Stimulated activated CD8-positive, alpha-beta memory T cell treated with anti-CD3 and anti-CD28 coated beads, Interleukin-12 subunit alpha, Interleukin-12 subunit beta, amount 100 ng/mL, for 1 hour (primary cell): Measurements from ENCODE around the gene CRACDL.
"Not testable (repeated sequence)": the region's sequence is repeated elsewhere in the genome, so short reads cannot be mapped to it uniquely, and the experiment has no call there.

Experiments
- DNase-seq: peaks from one replicate; pipeline ENCODE4 v3.0.0-alpha.2; 2020; ENCODE audit warnings: low read depth

CRACDL gene

DNA sequence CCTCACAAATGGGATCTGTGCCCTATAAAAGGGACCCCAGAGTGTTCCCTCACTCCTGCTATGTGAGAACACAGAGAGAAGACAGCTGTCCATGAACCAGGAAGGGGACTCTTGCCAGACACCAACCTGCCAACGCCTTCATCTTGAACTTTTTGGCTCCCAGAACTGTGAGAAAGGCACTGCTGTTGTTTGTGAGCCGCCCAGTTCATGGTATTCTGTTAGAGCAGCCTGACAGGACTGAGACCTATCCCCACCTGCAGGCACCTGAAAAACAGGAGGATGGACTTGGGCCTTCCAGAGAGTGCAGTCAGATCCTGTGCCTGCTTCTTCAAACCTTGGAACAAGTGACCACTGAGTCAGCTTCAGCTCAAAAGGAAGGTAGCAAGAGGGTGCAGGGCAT, 51.4 kb downstream of the CRACDL start:
- no peak for DNase-seq

DNA sequence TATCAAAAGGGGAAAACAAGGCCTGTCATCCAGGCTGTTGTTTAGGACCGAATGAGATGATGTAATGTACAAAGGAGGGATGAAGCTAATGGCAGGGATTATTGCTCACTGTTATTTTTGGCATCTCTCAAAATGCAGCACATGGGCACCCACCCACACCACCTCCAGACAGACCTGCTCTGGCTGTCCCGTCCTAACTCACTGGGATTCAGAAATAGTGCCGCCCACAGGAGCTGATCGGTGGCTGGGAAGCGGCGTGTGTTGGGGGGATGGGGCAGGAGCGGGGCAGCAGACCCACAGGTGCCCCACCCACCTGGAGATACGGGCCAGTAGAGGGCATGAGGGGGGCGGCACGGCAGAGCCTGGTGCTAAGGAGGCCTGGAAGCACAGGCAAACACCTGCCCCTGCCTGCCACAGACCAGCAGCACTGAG, 52.2 kb downstream of the CRACDL start:
- DNase-seq = no peak

DNA sequence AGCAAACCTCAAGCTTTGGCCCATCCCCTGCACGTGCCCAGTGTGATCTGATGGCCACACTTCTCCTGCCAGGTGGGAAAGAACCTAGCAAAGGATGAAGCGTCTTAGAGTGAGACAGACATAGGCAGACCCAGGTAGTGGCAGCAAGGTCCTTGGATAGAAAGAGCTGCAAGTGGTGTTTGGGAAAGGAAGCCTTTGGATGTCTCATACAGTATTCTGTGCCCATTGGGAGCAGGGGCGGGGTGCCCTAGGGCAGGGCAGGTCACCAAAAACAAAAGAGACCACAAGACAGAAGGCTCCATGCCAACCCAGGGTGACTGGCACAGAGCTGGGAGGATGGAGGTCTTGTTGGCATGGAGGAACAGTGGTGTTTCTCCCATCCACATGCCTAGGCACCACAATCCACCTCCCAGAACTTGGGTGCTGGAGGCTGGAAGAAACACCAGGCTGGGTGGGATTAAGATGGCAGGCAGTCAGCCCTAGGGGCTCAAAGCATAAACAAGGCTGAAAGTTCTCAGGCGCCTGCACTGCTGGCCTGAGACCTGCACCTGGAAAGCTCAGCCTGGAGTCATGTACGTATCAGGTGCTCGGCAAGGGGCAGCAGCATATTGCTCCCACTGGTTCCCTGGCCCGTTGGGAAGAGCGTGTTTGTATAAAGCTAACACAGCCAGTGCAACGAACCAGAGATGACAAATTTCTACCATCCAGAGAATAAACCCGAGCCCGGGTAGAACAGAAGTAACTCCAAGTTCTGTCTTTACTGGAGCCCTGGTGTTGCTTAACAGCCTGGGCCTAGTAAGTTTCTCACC, 52.9 kb downstream of the CRACDL start:
- no peak for DNase-seq

DNA sequence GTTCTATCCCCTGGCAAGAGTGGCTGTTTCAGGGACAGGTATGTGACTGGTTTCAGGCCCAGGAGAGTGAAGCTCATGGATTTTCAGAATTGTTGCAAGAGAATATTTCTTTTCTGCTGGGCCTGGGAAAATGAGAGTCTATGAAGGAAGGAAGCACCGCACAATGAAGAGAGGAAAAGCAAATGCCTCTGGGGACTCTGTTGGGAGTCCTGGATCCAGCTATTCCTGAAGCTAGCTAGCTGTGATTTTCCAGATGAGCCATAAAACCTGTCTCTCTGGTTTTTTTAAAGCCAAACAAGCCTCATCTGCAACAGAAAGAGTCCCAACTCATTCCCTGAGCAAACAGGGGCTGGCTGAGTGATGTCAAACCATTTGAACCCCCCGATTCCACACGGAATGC, 53.7 kb downstream of the CRACDL start:
- DNase-seq = no peak

DNA sequence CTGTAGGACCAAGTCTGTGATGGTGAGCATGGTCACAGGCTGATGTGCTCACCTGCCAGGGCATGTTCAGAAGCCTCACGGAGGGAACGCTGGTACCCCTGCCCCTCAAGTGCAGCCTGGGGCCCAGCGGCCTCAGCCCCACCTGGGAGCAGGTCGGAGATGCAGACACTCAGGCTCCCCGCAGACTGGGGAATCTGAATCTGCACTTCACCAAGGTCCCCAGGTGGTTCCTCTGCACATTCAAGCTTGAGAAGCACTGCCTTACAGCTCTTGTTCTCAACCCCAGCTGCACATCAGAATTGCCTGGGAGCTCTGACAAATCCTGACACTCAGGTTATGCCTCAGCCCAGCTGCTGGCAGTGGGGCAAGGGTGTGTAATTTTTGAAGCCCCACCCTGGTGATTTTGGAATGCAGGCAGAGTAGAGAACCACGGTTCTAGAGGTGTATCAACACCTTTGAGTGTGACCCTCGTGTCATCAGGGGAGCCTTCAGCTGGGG, 54.8 kb downstream of the CRACDL start:
- no peak for DNase-seq

DNA sequence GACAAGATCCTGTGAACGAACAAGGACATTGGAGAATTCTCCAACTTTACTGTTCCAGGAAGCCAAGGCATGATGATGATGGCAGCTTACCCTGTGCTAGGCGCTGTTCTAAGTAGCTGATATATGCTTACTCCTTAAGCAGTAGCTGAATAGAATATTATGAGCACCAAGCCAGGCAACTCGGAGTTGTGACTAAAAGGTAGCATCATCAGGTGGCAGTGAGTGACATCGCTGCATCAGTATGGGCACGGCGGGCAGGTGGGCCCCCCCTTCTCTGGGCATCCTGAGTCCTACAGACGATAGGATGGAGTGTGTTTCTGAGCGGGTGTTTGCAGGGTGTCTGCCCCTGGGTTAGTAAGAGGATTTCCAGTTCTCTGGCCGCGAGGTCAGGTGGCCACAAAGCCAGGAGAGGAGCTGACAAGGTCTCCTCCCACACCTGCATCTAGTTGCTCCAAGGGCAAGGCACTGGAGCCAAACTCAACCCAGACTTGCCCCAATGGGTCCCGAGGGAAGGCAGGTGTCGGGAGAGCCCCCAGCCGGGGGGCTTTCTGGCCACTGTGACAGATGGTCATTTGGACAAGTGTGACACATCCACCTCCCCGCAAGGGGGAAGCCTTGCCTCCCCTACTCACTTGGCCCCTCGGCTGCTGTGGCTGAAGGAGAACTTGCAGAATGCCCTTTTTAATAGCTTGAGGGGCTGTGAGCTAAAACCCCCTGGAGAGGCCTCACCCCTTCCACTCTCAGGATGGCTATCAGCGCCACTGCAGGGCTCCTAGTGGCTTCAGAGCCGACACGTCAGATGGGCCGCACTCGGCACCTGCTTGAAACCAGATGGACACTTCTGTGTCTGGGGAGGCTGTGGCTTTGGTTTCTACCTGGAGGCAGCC, 55.5 kb downstream of the CRACDL start:
- no peak for DNase-seq

DNA sequence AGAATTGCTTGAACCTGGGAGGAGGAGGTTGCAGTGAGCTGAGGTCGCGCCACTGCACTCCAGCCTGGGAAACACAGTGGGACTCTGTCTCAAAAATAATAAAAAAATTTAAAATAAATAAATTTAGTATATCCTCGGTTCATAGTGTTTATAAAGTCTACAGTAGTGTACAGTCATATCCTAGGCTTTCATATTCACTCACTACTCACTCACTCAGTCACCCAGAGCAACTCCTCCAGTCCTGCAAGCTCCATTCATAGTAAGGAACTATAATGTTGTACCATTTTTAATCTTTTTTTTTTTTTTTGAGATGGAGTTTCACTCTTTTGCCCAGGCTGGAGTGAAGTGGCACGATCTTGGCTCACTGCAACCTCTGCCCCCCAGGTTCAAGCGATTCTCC, 58.4 kb downstream of the CRACDL start:
- not testable (repeated sequence) for DNase-seq

DNA sequence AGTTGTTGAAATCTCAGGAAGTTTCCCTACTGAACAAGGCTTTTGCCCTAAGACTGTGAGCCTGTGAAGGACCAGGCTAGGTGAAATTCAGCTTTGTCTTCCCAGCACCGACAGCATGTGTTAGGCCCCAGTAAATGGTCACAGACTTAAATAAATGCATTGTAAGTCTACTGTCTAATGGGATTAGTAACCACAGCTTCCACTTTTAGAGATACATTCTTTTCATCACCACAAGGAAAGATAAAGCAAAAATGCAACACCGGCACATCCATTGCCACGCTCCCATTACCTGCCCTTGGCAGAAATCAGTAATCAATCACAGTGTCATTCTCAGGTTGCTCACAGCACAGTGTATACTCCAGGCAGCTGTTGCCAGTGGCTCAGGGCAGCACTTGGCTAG, 59.3 kb downstream of the CRACDL start:
- DNase-seq = no peak

DNA sequence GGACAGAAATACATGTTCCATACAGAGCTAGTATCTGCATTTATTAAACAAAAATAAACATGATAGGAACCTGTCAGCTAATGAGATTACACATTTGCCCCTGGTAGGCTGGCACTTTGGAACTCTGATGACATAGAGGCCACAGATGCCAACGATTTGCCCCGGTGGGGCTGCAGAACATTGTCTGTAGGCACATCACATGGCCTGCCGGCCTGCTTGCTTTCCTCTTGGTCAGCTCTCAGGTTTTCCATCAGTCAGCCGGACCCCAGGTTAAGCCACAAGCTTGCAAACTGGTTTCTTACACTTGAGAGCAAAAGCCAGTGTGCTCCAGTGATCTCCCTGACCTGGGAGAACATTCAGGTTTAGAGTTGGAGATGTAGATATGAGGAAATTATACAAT, 60.3 kb downstream of the CRACDL start:
- no peak for DNase-seq

DNA sequence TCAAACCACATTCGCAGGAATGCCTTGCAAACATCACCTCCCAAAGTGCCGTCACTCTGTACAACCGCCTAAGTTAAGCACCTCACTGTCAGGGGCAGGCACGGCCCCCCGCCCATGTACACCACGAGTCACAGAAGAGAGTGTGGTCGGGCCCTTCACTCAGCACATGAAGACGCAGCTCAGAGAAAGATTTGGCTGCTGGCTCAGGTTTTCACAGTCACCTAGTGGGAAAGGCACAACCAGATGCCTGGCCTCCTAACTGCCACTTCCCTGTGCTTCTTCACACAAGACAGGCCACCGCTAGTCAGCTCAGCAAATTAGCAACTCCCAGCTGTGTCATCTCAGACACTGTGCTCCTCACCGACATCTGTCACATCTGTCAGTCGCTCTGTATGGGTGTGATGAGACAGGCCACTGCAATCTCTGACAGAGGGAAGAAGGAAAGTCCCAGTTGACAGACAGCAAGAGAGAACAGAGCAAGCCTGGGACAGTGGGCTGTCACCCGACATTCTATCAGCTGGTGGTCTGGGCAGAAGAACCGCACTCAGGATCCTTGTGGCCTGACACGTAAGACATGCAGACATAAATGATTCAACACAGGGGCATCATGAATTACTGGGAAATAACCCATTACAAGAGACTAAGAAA, 60.8 kb downstream of the CRACDL start:
- DNase-seq = no peak

DNA sequence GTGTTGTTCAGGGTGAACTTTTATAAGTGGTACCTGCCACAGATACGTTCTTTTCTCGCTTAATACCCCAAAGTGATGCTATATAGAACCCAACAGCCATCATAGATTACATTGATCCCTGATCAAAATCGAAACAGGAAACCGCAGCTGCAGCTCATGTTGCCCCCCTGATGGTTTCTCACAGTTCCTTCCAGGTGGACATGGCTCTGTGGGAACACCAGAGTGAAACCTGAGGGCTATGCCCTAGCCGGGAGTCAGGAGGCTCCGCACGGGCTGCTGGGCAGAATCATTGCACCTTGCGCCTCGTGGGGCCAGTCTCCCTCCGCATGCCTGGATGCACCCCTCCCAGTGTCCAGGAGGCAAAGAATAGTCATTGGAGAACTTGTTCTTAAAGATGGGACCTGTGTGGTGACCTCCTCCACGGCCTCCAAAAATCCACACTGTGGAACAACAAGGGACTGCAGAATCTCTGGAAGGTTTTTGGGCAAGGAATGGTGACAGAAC, 61.8 kb downstream of the CRACDL start:
- no peak for DNase-seq

DNA sequence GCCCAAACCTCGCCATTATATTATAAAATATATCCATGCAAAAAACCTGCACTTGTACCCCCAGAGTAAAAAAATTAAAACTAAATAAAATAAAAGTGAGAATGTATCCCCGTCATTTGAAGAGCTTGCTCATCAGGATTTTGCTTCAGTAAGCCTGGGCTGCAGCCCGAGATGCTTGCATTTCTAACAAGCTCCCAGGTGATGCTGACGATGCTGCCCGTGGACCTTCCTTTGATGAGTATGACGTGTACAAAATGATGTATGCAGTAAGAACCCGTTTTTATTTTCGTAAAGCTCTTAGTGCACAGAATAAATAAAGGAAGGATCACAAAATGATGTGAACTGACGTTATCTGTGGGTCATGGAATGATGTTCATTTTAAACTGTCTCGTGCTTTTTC, 63.5 kb downstream of the CRACDL start:
- DNase-seq = no peak

DNA sequence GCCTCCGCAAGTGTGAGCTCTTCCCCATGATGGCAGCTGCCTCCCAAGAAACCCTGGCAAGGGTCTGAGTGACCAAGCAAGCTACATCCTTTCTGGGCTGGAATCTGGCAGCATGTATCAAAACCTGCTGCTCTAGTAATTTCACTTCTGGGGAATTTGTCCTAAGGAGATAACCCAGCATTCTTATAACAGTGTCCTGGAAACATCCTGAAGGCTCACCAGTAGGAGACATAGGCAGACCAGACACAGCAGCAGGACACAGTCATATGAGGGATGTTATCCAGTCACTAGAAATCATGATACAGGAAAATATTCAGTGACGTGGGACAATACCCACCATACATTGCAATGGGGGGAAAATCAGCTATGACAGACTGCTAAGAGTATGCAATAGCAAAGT, 64.5 kb downstream of the CRACDL start:
- DNase-seq = no peak

DNA sequence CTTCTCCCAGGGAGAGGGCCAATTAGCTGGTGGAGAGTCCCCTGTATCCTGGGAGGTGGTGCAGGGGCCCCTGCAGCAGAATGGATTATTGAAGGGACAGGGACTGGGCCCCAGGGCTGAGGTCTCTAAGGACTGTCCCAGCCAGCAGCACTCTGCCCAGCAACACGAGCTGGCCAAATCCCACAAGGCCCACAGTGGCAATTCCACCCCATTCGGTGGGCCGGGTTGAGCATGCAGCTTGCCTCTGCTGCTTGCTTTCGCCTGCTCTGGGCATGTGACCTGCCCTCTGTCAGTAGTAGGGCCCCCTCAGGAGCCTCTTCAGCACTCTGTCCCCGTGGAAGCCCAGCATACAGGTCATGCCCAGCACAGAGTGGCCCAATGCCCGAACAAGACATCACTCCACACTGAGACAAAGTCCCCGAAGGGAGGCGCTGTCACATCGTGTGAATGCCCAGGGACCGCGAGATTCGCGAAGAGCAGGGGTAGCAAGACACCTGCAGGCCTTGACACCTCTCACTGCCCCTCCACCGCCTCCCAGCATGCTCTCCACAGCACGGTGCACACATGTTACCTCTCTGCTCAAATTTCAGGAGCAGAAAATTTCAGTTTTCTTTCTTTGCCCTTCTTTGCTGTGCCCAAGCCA, 65.4 kb downstream of the CRACDL start:
- no peak for DNase-seq

DNA sequence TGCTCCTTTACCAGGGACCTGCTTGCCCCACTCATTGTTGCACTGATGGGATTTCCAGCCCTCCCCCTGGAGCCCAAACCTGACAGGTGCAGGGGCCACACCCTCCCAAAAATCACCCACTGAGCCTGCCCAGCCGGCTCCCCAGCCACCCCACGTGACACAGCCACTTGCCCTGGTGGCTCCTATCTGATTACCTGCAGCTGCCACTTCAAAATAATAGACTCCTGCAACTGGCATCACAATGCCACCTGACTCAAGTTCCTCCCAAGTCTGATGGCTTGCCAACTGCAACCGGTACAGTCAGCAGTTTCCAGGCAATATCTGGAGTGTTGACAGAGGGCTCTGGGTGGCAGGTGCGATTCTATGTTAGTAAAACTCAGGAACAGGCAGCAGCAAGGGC, 66.2 kb downstream of the CRACDL start:
- no peak for DNase-seq

DNA sequence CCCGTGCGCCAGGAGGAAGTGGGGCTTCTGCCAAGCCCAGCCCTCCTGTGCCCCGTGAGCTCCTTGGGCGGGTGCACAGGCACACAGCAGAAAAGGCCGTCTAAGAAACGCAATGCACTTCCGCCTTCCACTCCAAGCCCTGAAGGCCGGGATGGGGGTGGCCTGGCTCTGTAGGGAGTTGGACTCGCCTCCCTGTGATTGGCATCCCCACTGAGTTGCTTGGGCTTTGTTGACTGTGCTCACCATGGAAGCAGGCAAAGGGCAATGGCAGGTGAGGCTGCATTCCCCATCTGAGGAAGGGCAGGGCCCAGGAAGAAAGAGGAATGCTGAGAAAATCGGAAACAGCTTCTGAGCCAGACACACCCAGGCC, 66.8 kb downstream of the CRACDL start:
- DNase-seq = no peak

DNA sequence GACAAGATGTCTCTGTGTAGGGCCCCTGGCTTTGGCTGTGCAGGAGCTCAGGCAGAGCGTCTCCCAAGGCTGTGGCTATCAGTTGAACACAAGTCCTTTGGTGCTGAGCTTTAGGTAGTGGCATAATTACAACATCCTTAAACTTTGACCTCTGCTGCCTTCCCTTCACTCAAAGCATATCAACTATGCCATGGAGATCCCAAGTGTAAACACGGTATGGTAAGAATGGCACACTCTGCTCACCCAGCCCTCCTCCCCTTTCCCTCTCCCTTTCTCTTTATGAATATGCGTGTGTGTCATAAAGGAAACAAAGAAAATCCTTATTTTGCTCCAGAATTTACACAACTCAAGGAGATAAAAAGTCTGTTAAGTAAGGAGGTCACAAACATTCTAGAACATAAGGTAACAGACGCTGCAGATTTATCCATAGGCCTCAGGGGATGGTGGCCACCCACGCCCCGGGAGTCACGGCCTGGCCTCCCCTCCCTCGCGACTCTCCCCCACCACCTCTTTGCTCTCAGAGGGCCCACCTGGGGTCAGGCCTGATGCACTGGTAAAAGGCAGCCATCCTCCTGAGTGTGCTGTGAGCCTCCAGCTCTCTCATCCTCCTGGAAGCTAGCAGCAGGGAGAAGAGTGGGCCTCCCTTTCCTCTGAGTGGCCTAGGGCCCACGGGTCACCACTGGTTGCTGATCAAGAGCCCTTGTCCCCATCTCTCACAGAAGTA, 67.3 kb downstream of the CRACDL start:
- no peak for DNase-seq

DNA sequence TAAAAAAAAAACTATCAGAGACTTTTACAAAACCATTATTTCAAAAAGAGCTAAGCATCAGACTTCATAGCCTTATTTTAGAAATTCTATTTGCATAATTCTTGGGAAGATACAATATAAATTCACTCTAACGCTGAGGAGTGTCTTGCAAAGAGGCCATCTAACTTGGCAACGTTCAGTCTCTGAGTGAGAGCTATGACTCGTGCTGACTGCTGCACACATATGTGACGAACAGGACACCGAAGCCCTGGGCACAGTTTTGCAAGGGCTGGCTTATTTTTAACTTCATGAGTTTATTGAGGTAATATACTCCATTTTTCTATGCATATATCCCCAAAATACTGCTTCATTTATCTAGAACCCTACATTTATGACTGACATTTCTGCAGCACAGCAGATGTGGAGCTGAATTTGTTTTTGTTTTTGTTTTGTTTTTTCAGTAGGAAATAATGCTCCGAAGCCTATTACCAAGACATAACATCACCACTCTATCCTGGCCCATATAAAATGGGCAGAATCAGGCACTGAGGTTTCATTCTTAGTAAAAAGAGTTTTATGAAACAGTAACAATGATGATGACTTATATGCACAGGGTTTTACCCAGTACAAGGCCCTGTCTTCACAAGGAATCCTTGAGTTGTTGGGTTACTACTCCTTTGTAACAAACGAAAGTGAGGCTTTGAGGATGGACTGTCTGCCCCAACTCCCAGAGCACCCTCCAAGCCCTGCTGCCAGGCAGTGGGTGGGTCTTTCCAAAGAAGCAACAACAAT, 68.3 kb downstream of the CRACDL start:
- no peak for DNase-seq

DNA sequence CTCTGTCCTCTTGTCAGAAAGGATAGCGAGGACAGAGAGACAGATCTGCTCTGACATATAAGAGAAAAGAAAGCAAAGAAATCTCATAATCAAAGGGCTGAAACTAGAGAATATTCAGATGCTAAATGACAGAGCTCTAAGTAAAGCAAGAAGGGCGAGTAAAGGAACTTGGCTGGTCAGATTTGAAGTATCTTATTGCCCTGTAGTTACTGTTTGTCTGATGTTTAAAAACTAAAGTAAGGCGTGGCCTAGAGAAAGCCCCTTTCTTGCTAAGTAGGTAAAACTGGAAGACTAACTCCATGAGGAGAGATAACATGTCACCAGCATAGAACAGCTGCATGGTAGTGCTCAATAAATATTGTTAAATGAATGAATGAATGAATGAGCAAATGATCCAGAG, 70.0 kb downstream of the CRACDL start:
- no peak for DNase-seq

DNA sequence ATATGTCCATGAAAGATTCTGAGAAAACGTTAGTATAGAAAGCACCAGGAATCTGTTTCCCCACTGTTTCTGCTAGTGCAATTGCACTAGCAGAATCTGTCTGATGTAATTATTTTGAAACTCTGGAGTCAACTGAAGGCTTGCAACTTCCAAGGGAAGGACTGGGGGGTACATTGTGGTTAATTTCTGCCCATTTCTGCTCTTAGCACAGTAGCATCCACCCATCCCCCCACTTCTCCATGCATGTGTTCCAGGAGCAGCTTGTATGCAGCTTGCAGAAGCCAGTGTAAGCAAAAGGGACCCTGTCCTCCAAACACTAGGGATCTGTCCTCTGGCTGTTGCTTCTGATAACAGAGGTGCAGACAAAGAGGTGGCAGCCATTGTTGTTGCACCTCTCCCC, 74.4 kb downstream of the CRACDL start:
- DNase-seq = no peak

DNA sequence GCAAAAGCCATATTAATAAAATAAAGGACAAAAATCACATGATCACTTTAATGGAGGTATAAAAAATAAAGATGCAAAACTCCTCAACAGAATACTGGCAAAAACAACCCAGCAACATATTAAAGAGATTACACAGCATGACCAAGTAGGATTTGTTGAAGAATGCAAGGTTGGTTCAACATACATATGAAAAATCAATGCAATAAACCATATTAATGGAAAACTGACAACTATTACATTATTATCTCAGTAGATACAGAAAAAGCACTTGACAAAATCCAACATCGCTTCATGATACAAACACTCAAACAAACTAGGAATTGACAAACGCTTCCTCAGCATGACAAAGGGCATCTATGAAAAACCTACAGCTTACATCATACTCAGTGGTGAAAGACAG, 76.7 kb downstream of the CRACDL start:
- no peak for DNase-seq
